ENCODE data around the gene TP63.

DNA sequence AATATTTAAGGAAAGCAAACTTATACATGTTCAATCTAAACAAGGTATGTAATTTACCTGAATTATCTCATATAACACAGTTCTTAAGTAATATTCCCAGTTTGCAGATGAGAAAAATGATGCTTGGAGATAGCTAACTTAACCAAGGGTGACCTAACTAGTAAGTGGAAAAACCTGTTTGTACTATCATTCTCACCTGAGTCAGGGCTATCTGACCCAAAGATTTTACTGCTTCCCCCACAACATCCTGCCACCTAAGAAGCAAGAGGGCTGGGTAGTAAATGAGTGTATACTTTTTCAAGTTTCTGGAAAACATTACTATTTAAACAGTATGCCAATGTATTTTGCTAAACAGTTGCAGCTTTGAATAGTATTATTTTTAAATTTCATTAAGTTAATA is 10.6 kb downstream of the TP63 start:
- TF ChIP-seq, protein P1, sequence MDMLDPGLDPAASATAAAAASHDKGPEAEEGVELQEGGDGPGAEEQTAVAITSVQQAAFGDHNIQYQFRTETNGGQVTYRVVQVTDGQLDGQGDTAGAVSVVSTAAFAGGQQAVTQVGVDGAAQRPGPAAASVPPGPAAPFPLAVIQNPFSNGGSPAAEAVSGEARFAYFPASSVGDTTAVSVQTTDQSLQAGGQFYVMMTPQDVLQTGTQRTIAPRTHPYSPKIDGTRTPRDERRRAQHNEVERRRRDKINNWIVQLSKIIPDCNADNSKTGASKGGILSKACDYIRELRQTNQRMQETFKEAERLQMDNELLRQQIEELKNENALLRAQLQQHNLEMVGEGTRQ (IDR thresholded peaks at IDR 0.05) = no peak
- TF ChIP-seq POLR2AphosphoS2 (conservative IDR thresholded peaks at IDR 0.05; ENCODE audit: low read length) (no peak), HDAC2 (IDR thresholded peaks at IDR 0.05) (no peak), RFX5 (IDR thresholded peaks at IDR 0.05) (no peak), EP300 (IDR thresholded peaks at IDR 0.05) (no peak), CHD4 (IDR thresholded peaks at IDR 0.05; ENCODE audit: borderline replicate concordance) (no peak), RAD21 (conservative IDR thresholded peaks at IDR 0.05 in 1 of 2, IDR thresholded peaks at IDR 0.05 in 1 of 2) (no peak), MYC (IDR thresholded peaks at IDR 0.05; ENCODE audit: borderline replicate concordance, low read length) (no peak), HOXB13 (CRISPR knock-in tag; IDR thresholded peaks at IDR 0.05; ENCODE audit: low read depth) (no peak), KDM1A (IDR thresholded peaks at IDR 0.05; ENCODE audit: low read depth) (no peak)
- TF ChIP-seq, protein P2, sequence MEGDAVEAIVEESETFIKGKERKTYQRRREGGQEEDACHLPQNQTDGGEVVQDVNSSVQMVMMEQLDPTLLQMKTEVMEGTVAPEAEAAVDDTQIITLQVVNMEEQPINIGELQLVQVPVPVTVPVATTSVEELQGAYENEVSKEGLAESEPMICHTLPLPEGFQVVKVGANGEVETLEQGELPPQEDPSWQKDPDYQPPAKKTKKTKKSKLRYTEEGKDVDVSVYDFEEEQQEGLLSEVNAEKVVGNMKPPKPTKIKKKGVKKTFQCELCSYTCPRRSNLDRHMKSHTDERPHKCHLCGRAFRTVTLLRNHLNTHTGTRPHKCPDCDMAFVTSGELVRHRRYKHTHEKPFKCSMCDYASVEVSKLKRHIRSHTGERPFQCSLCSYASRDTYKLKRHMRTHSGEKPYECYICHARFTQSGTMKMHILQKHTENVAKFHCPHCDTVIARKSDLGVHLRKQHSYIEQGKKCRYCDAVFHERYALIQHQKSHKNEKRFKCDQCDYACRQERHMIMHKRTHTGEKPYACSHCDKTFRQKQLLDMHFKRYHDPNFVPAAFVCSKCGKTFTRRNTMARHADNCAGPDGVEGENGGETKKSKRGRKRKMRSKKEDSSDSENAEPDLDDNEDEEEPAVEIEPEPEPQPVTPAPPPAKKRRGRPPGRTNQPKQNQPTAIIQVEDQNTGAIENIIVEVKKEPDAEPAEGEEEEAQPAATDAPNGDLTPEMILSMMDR (IDR thresholded peaks at IDR 0.05) = no peak
- TF ChIP-seq, protein P3, sequence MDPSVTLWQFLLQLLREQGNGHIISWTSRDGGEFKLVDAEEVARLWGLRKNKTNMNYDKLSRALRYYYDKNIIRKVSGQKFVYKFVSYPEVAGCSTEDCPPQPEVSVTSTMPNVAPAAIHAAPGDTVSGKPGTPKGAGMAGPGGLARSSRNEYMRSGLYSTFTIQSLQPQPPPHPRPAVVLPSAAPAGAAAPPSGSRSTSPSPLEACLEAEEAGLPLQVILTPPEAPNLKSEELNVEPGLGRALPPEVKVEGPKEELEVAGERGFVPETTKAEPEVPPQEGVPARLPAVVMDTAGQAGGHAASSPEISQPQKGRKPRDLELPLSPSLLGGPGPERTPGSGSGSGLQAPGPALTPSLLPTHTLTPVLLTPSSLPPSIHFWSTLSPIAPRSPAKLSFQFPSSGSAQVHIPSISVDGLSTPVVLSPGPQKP (IDR thresholded peaks at IDR 0.05; ENCODE audit: low read depth, low read length) = no peak

All from A549 (cell line).